Right lobe of liver (tissue), 6 donors: ENCODE measurements around the gene CACNA2D2. TPM values are rescaled to one million over a fixed set of nuclear protein-coding genes. Genes with fewer than 3 reads are reported as not detected.

ENCODE experiments used
- ATAC-seq, 4 donors: fragments of 200-7000 bp; cut with Tn5 transposase; one replicate each; pipeline ENCODE4 v1.9.1; 2020; ENCODE audit warnings: mild to moderate bottlenecking in 4 of 4, moderate library complexity in 4 of 4
- DNase-seq, 3 donors: peaks; one replicate each; pipeline ENCODE4 v3.0.0-alpha.2; 2020
- H3K27ac ChIP-seq, 3 donors: fragments of 200-600 bp; one replicate each; pipeline ENCODE4 v1.8.0; 2022
- H3K27me3 ChIP-seq, 2 donors: fragments of 200-600 bp; one replicate each; pipeline ENCODE4 v1.8.0; 2022
- H3K36me3 ChIP-seq, 4 donors: fragments of 200-600 bp; sonication (generic) in 1 of 4; one replicate each; pipeline versions ENCODE4 v1.5.1 to v1.8.0; 2017 to 2022; ENCODE audit warnings: control low read depth in 1 of 4
- H3K4me1 ChIP-seq, 4 donors: fragments of 200-600 bp; sonication (generic) in 1 of 4; one replicate each; pipeline versions ENCODE4 v1.5.1 to v1.8.0; 2017 to 2022; ENCODE audit warnings: control low read depth in 1 of 4
- H3K4me3 ChIP-seq, 3 donors: fragments of 200-600 bp; one replicate each; pipeline ENCODE4 v1.8.0; 2022
- H3K9me3 ChIP-seq, 4 donors: fragments of 200-600 bp; sonication (generic) in 1 of 4; one replicate each; pipeline versions ENCODE4 v1.5.1 to v1.8.0; 2017 to 2022; ENCODE audit warnings: control low read depth in 1 of 4
- CTCF ChIP-seq, 4 donors: fragments of 200-600 bp in 3 of 4; fragments of 450-650 bp in 1 of 4; IDR thresholded peaks; one replicate each; pipeline versions ENCODE4 v1.5.1 to v1.8.0; 2016 to 2022; ENCODE audit warnings: antibody characterized with exemption in 4 of 4, mild to moderate bottlenecking in 2 of 4
- POLR2A ChIP-seq: fragments of 450-650 bp; IDR thresholded peaks from one replicate; pipeline ENCODE4 v1.6.1; 2017; ENCODE audit warnings: antibody characterized with exemption, mild to moderate bottlenecking
- WGBS: methylation state at CpG from one replicate; pipeline ENCODE4 v1.1.6; 2018; ENCODE audit warnings: low coverage, low lambda C conversion rate; ENCODE audit not compliant: insufficient coverage; ENCODE audit errors: missing lambda C conversion rate; 5-methylcytosine and 5-hydroxymethylcytosine counted together
- intact Hi-C, 2 donors: fragments of 100-400 bp; cut with DNase I; formaldehyde crosslinking; loops; one replicate each; pipeline versions ENCODE4 v1.11.2 to v1.14.1; 2022
- total RNA-seq, 6 experiments: library from RNA; depleted of rRNA in 2 of 6; stranded (reverse); fragments of >200 nt in 2 of 6; fragmentation: NEBNext Ultra II Directional in 3 of 6; extraction: Animal tissue kit (Norgen Biotek cat#: 25700) in 3 of 6; gene quantifications; one replicate each; pipeline versions ENCODE4 v1.1.0 to v1.2.4, GENCODE V29; 2016 to 2023
- donor health status: DM: no; HTN: yes; CAD: no.
- donor health status: DM: no; HTN: no; CAD: no.
- donor health status: DM: no; HTN: no; CAD: no.
- donor health status: DM: no; HTN: yes; CAD: no.
- donor health status: DM: no; HTN: yes; CAD: no.

CACNA2D2 gene
- total RNA-seq, 6 experiments from 2014 or later = 0.06 to 0.39 (median 0.26) TPM; not detected in 1

GRCh38 chr3:50512131-50512530, 8.7 kb upstream of the CACNA2D2 start:
- Histone ChIP-seq H3K4me3 (no peak overlapping the region), H3K36me3 (no peaks in the 10 kb centered on the region), H3K27ac (no peak overlapping the region), H3K9me3 (no peaks in the 10 kb centered on the region), H3K27me3 (no peaks in the 10 kb centered on the region), H3K4me1 (peaks cover 0 to 10% (median 0%) of the 10 kb centered on the region in 4 donors)
- no peak for DNase-seq
- WGBS = 60% methylated on average over 1 of the region's 3 CpGs
- TF ChIP-seq CTCF (IDR thresholded peaks at IDR 0.05) (no peak), POLR2A (no peak)
- ATAC-seq = no peak
- intact Hi-C loops = no loop called here

- intact Hi-C loops = no loop called here
- no peaks in the 10 kb centered on the region for H3K27me3 ChIP-seq
- WGBS = 83% methylated on average over 1 of the region's 2 CpGs
- TF ChIP-seq CTCF (IDR thresholded peaks at IDR 0.05) (no peak), POLR2A (no peak)
- no peak overlapping the region for H3K4me3 ChIP-seq
- ATAC-seq = no peak
- H3K36me3 ChIP-seq = no peaks in the 10 kb centered on the region
- DNase-seq = no peak
- H3K4me1 ChIP-seq = peaks cover 0 to 10% (median 0%) of the 10 kb centered on the region in 4 donors
- H3K9me3 ChIP-seq = no peaks in the 10 kb centered on the region
- H3K27ac ChIP-seq = no peak overlapping the region
These were observed 6.9 kb upstream of the CACNA2D2 start for GRCh38 chr3:50510325-50510724.

GRCh38 chr3:50509715-50510114, 6.3 kb upstream of the CACNA2D2 start:
- H3K36me3 ChIP-seq = no peaks in the 10 kb centered on the region
- no CpG with 5 or more reads among the region's 5 CpGs for WGBS
- no peaks in the 10 kb centered on the region for H3K9me3 ChIP-seq
- intact Hi-C loops = no loop called here
- H3K4me3 ChIP-seq = no peak overlapping the region
- no peaks in the 10 kb centered on the region for H3K27me3 ChIP-seq
- no peak overlapping the region for H3K27ac ChIP-seq
- H3K4me1 ChIP-seq = peaks cover 0 to 10% (median 0%) of the 10 kb centered on the region in 4 donors
- no peak for DNase-seq
- TF ChIP-seq CTCF (IDR thresholded peaks at IDR 0.05) = no peak
- TF ChIP-seq POLR2A = no peak
- no peak for ATAC-seq

- peaks cover 0 to 10% (median 0%) of the 10 kb centered on the region in 4 donors for H3K4me1 ChIP-seq
- ATAC-seq = no peak
- H3K36me3 ChIP-seq = no peaks in the 10 kb centered on the region
- H3K27ac ChIP-seq = no peak overlapping the region
- no peaks in the 10 kb centered on the region for H3K9me3 ChIP-seq
- intact Hi-C loops = no loop called here
- WGBS = 17% methylated on average over 1 of the region's 1 CpG
- TF ChIP-seq POLR2A = no peak
- TF ChIP-seq CTCF (IDR thresholded peaks at IDR 0.05) = no peak
- no peaks in the 10 kb centered on the region for H3K27me3 ChIP-seq
- DNase-seq = no peak
- H3K4me3 ChIP-seq = no peak overlapping the region
These were observed 5.4 kb upstream of the CACNA2D2 start for GRCh38 chr3:50508821-50509220.

- Histone ChIP-seq H3K4me3 (no peak overlapping the region), H3K36me3 (no peaks in the 10 kb centered on the region), H3K4me1 (peaks cover 0 to 7% (median 0%) of the 10 kb centered on the region in 4 donors), H3K9me3 (no peaks in the 10 kb centered on the region), H3K27ac (no peak overlapping the region), H3K27me3 (no peaks in the 10 kb centered on the region)
- 67% methylated on average over 1 of the region's 4 CpGs for WGBS
- no peak for TF ChIP-seq POLR2A
- no peak for ATAC-seq
- no peak for DNase-seq
- intact Hi-C loops = no loop called here
These were observed 2.7 kb upstream of the CACNA2D2 start for GRCh38 chr3:50506169-50506568.
